ENCODE results near the gene AQP4. TPM values are rescaled to one million over a fixed set of nuclear protein-coding genes. Genes with fewer than 3 reads are reported as not detected.

AQP4 gene, protein sequence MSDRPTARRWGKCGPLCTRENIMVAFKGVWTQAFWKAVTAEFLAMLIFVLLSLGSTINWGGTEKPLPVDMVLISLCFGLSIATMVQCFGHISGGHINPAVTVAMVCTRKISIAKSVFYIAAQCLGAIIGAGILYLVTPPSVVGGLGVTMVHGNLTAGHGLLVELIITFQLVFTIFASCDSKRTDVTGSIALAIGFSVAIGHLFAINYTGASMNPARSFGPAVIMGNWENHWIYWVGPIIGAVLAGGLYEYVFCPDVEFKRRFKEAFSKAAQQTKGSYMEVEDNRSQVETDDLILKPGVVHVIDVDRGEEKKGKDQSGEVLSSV
- total RNA-seq: not detected in 3 replicates
- long read RNA-seq: 0 reads

DNA sequence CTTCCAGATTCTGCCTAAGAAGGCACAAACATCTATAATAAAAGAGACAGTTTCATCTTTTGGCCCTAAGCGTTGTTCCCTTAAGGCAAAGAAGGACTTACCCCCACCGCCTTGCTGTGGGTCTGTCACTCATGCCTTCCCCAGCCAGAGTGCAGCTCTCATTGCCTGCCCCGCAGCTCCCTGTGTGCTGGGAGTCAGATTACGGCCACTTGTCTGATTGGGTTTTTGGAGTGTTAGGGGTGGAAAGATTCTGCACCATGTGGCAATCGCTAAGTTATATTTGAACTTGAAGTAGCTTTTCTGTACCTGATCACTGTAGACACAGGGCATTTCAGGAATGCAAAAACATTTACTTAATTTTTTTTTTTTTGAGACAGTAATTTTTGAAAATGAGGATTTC, at the start of gene AQP4:
AQP4 (minus strand) TSS at position 151 of the 400 bp plus-strand sequence; CDS start at position 133, 18 bp downstream.
- no peak within 1 kb of the TSS for H3K4me3 Mint-ChIP-seq (ENCODE audit: unreplicated experiment)
- H3K27me3 Mint-ChIP-seq (ENCODE audit: low read depth): peaks cover 52% of the 10 kb centered on the region
- DNase-seq (ENCODE audit: low spot score): no peak
- TF ChIP-seq, protein P1, sequence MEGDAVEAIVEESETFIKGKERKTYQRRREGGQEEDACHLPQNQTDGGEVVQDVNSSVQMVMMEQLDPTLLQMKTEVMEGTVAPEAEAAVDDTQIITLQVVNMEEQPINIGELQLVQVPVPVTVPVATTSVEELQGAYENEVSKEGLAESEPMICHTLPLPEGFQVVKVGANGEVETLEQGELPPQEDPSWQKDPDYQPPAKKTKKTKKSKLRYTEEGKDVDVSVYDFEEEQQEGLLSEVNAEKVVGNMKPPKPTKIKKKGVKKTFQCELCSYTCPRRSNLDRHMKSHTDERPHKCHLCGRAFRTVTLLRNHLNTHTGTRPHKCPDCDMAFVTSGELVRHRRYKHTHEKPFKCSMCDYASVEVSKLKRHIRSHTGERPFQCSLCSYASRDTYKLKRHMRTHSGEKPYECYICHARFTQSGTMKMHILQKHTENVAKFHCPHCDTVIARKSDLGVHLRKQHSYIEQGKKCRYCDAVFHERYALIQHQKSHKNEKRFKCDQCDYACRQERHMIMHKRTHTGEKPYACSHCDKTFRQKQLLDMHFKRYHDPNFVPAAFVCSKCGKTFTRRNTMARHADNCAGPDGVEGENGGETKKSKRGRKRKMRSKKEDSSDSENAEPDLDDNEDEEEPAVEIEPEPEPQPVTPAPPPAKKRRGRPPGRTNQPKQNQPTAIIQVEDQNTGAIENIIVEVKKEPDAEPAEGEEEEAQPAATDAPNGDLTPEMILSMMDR (IDR thresholded peaks at IDR 0.05): no peak
- H3K27ac Mint-ChIP-seq (ENCODE audit: unreplicated experiment): no peak within 1 kb of the TSS
- H3K4me1 Mint-ChIP-seq (ENCODE audit: low read depth): peaks cover 15% of the 10 kb centered on the region
- H3K36me3 Mint-ChIP-seq (ENCODE audit: low read depth): no peaks in the 10 kb centered on the region
- no peaks in the 10 kb centered on the region for H3K9me3 Mint-ChIP-seq (ENCODE audit: low read depth)

DNA sequence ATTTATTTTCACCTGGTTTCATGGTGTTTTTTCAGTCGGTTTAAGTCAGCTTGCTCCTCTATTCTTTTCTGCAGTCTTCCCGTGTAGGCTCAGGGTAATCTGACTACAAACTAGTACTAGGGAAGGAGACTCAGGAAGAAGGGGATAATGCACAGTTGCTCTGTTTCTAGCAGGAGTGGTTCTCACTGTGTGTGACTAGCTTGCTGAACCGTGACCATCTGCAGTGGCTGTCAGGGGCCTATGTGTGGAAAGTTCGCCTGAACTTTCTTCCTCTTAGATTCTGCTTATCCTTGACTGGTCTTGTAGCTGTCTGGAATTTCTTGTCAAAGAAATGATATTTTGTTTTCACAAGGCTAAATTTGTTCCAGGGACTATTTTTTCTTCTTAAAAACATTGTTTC, 46.3 kb upstream of the AQP4 start:
- Mint-ChIP-seq H3K4me3 (ENCODE audit: unreplicated experiment) (no peak overlapping the region), H3K27ac (ENCODE audit: unreplicated experiment) (no peak overlapping the region), H3K4me1 (ENCODE audit: low read depth) (peaks cover 17% of the 10 kb centered on the region), H3K27me3 (ENCODE audit: low read depth) (peaks cover 10% of the 10 kb centered on the region), H3K36me3 (ENCODE audit: low read depth) (no peaks in the 10 kb centered on the region), H3K9me3 (ENCODE audit: low read depth) (peaks cover 6% of the 10 kb centered on the region)
- no peak for DNase-seq (ENCODE audit: low spot score)
- TF ChIP-seq, protein P1 (IDR thresholded peaks at IDR 0.05): no peak

DNA sequence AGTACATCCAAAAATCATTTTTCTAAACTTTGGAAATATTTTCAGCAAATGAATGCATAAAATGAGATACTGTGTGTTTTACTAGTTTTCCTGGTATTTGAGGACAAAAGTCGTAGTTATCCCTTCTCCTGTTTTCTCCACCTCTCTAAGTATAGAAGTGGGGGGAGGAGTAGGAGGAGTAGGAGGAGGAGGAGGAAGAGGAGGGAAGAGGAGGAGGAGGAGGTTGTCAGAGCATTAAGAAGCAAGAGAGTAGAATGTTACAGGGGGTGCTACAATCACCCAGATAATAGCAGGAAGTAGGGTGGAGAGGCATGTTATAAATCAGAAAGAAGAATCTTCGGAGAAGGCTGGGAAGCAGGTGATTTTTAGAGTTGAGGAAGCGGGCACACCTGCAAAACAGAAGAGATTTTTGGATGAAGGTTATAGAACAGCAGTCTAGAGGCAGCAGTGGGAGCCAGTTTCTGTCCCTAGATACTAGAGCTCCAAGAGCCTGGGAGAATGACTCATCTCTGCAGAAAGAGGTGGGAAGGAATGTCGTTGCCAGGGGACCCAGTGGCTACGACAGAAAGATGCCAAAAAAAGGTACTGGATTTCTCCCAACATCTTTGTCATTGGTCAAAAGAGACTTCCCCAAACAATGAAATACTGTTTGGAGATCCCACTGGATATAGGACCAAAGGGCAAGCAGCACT, 44.2 kb upstream of the AQP4 start:
- TF ChIP-seq, protein P1 (IDR thresholded peaks at IDR 0.05): no peak
- DNase-seq (ENCODE audit: low spot score): no peak
- H3K27me3 Mint-ChIP-seq (ENCODE audit: low read depth): peaks cover 5% of the 10 kb centered on the region
- H3K4me1 Mint-ChIP-seq (ENCODE audit: low read depth): peaks cover 17% of the 10 kb centered on the region
- no peak overlapping the region for H3K27ac Mint-ChIP-seq (ENCODE audit: unreplicated experiment)
- H3K4me3 Mint-ChIP-seq (ENCODE audit: unreplicated experiment): no peak overlapping the region
- peaks cover 15% of the 10 kb centered on the region for H3K9me3 Mint-ChIP-seq (ENCODE audit: low read depth)
- no peaks in the 10 kb centered on the region for H3K36me3 Mint-ChIP-seq (ENCODE audit: low read depth)

DNA sequence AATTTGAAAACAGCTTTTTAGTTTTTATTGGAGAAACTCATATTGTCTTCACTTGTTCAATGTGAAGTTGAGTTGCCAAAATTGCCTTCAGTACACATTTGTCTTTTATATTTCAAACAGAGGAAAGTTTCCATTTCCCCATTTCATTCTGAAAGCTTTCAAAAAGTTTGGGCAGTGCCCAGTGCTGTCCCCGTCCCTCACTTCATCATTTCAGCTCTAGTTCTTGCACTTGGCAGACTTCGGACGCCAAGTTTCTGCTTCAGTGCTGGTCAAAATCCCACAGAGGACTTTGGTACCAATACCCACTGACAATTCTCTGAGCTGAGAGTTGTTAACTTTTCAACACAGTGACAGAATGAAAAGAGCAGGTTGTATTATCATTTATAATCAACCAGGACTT, 43.4 kb upstream of the AQP4 start:
- H3K36me3 Mint-ChIP-seq (ENCODE audit: low read depth): peaks cover 2% of the 10 kb centered on the region
- peaks cover 17% of the 10 kb centered on the region for H3K4me1 Mint-ChIP-seq (ENCODE audit: low read depth)
- no peak for DNase-seq (ENCODE audit: low spot score)
- no peak overlapping the region for H3K27ac Mint-ChIP-seq (ENCODE audit: unreplicated experiment)
- H3K27me3 Mint-ChIP-seq (ENCODE audit: low read depth): peaks cover 5% of the 10 kb centered on the region
- H3K4me3 Mint-ChIP-seq (ENCODE audit: unreplicated experiment): no peak overlapping the region
- TF ChIP-seq, protein P1 (IDR thresholded peaks at IDR 0.05): no peak
- H3K9me3 Mint-ChIP-seq (ENCODE audit: low read depth): peaks cover 21% of the 10 kb centered on the region

DNA sequence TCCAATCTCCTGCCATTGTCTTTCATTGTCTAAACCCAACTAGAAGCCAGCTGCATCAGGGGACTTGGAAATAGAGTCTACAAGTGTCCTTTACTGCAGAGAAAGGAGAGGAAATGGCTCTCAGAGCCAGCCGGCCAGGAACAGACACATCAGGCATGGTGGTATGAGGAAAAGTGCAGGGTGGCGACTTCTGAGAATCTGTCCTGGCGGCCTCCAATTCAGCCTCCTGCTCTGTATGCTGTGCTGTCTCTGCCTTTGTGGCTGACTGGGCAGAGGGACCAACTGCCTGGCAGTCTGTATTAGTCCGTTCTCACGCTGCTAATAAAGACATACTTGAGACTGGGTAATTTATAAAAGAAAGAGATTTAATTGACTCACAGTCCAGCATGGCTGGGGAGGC, 36.8 kb upstream of the AQP4 start:
- no peak for DNase-seq (ENCODE audit: low spot score)
- H3K4me3 Mint-ChIP-seq (ENCODE audit: unreplicated experiment): no peak overlapping the region
- H3K4me1 Mint-ChIP-seq (ENCODE audit: low read depth): no peaks in the 10 kb centered on the region
- peaks cover 22% of the 10 kb centered on the region for H3K9me3 Mint-ChIP-seq (ENCODE audit: low read depth)
- H3K36me3 Mint-ChIP-seq (ENCODE audit: low read depth): peaks cover 2% of the 10 kb centered on the region
- TF ChIP-seq, protein P1 (IDR thresholded peaks at IDR 0.05): no peak
- H3K27ac Mint-ChIP-seq (ENCODE audit: unreplicated experiment): no peak overlapping the region
- peaks cover 5% of the 10 kb centered on the region for H3K27me3 Mint-ChIP-seq (ENCODE audit: low read depth)
